Ureter (tissue), 1 donor: ENCODE measurements around the gene TNS3. TPM values are rescaled to one million over a fixed set of nuclear protein-coding genes. Genes with fewer than 3 reads are reported as not detected.

Experiments
- DNase-seq: peaks from one replicate; pipeline ENCODE4 v3.0.0-alpha.2; 2020; ENCODE audit warnings: low spot score
- total RNA-seq: library from RNA; stranded (reverse); gene quantifications from one replicate; pipeline ENCODE4 v1.2.4, GENCODE V29; 2023
- donor health status: DM: yes; HTN: yes; CAD: no.

The TNS3 gene
- total RNA-seq, 1 donor from 2014 or later = 48.7 TPM

- no peak for DNase-seq
Measured at GRCh38 chr7:47428052-47428767, 153.7 kb downstream of the TNS3 start.

- DNase-seq = no peak
Measured at GRCh38 chr7:47427051-47427643, 154.8 kb downstream of the TNS3 start.

DNA sequence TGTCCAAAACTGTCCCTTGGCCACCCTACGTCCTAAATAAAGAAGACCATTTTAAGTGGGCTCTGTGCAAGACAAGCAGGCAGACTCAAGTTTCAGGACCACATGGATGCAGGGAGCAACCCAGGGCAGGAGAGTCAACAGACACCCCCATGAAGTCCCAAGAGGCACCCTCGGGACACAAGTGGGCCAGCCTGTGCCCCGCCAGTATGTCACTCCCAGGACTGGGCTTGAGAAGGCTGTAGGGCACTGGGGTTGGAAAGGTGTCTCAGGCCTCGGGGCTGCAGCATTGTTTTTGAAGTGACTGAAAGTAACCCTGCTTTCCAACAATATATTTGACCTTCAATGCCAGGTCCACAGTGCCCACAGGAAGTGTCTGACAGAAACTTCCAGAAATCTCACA, 157.4 kb downstream of the TNS3 start:
- no peak for DNase-seq

- DNase-seq = no peak
Measured at GRCh38 chr7:47423196-47423595, 158.7 kb downstream of the TNS3 start.

- DNase-seq = no peak
Measured at GRCh38 chr7:47422611-47423010, 159.3 kb downstream of the TNS3 start.

DNA sequence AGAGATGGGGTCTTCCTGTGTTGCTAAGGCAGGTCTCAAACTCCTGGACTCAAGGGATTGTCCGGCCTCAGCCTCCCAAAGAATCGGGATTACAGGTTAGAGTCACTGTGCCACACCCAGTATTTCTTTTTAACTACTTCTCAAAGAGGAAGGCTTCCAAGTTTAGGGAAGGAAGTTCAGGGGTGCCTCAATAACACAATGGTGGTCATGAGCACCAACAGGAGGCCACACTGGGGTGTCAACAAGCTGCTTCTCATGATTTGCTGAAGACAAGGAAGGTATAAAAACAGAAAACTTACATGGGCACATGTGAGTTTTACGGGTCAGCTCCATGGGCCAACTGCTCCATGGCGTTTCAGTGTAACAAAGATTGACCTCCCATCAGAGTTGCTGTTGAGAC, 160.5 kb downstream of the TNS3 start:
- DNase-seq = peak; percentile 15

DNA sequence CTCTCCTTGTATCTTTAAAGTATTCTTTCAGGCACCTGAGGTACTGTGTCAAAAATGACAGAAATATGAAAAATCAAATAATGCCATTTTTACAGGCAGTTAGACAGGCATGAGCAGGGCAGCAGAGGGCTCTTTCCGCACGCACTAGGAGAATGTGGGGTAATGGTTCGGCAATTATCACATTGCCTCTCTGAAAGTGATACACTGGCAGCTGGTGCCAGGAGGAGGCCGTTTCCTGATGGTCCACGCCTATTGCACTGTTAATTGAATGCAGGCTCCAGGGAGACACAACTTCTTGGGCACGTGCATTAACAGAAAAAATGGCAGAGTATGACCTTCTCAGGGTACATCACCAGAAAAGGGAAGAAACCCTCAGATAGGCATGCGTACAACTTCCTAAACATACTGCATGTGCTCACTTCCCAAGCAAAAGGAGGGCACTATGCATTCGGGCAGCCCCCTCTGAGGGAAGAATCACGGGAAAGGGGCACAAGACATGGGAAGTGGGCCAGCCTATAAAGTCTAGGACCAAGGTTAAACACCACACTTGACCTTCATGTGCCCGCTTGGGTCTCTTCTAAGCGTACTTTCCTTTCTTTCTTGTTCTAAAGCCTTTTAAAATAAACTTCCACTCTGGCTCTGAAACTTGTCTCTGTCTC, 161.7 kb downstream of the TNS3 start:
- peak; percentile 26 for DNase-seq

DNA sequence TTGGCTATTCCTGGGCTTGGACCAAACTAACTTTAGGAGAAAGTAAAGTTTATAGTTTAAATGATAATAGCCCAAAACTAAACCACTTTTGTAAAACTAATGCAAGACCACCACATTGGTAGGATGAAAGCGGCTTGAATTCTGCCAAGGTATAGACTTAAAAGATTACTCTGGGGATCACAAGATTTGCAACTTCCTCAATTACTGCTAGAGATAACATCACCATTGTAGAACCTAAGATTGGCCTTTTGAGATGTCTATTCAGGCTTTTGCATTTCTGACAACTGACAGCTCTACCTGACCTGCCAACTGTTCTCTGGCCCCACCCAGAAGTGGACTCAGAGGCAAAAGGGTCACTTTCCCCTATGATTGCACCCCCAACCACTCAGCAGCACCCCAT, 162.4 kb downstream of the TNS3 start:
- DNase-seq = no peak

GRCh38 chr7:47418601-47419309, 163.2 kb downstream of the TNS3 start:
- peak; percentile 35 for DNase-seq

GRCh38 chr7:47416492-47417480, 165.1 kb downstream of the TNS3 start:
- DNase-seq = peak; percentile 37

DNA sequence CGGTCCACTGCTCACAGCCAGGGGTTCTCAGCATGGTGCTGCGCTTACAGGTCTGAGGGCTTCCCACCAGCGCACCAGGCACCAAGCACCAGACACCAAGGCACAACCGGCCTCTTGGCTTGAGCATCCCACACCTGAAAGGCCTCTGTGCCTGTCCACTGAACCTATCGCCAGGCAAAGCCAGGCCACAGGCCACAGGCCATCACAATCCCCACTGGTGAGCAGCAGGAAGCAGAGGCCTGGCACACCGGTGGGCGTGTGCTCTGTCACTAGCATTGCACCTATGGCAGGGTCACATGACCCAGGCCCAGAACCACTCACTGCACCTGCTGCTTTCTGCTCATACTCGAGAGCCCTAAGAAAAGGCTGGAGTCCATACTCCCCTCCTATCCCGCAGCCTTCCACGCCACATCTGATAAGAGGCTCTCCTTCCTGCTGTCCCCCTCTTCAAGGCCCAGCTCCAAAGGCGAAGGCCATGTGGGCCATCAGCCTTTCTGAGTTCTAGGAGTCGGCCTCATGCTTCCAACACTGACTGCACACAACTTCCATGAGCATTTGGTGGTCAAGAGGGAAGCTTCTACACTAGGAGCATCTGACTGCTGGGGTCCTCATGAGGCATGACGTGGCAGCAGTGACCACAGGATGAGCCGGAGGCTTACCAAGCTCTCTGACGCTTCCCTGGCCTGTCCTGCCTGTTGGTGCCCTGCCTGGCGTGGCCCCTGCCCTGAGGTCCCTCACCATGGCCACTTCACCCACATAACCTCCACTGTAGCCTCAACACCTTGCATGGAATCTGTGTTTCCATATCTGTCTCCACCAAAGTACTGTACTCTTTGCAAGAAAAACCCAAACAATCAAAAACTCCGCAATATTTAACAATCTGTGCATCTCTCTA, 166.3 kb downstream of the TNS3 start:
- peak; percentile 31 for DNase-seq

DNA sequence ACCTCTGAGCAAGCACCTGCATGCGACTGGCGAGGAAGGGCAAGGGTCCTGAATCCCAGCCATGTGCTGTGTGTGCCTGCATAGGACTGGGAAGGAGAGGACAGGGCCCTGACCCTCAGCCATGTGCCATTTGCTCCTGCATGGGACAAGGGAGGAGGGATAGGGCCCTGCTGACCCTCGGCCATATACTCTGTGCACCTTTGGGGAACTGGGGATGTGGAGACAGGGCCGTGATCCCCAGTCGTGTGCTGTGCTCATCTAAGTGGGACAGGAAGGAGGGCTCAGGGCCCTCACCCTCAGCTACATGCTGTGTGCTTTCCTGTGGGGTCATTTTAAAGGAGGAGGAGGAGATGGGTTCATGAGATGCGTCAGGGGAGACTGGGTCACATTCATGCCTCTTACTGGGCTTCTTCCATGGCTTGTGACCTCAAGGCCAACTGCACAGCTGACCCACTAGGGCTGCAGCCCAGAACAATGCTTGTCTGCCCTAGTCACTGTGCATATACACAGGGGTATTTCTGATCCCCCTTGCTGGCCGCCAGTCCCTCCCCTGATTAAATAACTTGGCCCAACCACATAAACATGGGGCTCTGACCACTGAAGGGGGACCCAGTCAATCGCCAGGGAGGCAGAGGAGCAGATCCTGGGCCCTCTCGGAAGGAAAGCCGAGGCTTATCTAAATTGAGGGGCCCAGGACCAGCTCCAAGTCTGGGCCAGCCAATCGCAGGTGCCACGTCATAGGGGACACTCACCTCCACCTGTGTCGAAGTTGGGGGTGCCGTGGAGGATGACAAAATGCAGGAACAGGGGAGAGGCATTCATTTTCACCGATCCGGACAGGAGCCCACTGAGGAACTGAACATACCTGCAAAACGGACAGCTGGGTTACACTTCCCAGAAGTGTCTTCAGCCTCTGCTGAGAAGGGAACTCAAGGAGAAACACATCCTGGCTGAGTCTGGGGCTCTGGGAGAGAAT, 167.3 kb downstream of the TNS3 start:
- DNase-seq = peak; percentile 24

DNA sequence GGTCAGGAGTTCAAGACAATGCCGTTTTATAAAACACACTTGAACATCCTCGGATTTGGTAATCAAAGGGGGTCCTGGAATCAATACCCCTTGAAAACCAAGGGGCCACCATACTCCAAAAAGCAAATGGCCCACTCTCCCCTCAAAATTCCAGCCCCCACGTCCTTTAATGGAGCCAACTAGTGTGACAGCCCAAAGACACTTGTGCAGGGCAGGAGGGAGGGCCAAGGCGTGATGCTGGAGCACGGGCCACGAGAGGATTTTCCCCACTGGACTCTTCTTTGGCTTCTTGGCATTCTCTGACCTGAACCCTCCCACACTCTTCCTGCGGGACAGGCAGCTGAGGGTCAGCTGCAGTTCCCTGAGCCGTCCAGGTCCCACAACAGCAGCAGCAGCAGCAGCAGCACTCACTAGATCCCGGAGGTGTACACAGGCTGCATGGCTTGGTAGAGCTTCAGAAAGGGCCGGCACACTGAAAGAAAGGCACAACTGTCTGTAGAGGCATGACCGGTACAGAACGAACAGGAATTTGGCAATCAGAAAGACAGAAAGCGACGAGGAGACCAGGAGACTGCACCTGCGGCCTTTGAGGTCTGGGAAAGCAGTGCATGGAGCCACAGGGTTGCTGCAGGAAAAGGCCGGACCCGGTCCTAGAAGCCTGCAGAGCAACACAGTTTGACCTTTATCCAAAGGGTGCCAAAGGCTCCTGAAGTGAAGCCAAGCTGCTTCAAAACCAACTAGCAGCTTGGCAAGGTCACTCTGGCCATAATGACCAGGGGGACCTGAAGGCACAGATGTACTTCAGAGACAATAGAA, 168.2 kb downstream of the TNS3 start:
- DNase-seq = peak; percentile 37

DNA sequence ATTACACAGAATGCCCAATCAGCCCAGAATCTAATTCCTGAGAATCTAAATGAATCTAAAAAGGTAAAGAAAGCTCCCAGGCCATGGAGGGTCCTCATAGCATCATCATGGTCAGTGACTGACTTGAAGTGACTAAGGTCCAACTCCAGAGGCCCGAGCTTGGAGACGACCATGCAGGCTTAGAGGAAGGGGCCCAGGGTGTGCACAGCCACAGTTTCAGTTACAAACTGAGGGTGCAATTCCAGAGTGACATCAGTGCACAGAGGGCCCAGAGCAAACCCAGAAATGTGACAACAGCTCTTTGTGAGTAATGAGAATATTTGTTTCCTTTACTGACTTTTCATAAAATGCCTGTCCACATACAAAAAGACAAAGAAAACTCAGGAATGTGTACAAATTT, 170.0 kb downstream of the TNS3 start:
- DNase-seq = peak; percentile 3

DNA sequence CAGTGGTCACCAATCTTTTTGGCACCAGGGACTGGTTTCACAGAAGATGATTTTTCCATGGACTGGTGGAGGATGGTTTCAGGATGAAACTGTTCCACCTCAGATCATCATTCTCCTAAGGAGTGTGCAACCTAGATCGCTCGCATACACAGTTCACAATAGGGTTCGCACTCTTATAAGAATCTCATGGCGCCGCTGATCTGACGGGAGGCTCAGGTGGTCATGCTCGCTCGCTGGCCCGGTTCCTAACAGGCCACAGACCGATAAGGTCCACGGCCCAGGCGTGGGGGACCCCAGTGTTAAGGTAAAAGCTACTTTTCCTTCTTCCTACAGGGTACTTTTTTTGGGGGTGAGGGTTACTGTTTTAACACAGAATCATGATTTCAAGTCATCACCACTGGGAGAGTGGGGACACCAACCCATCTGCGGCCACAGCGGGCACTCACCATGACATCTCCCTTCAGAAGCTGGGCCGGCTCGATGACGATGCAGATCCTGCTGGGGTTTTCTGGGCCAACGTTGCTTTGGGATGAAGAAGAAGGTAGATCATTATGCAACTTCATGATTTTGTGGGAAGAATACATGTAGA, 170.5 kb downstream of the TNS3 start:
- peak; percentile 35 for DNase-seq

- DNase-seq = no peak
Measured at GRCh38 chr7:47408675-47409074, 173.2 kb downstream of the TNS3 start.

GRCh38 chr7:47407821-47408674, 173.9 kb downstream of the TNS3 start:
- DNase-seq = peak; percentile 38
